Activated CD4-positive, alpha-beta memory T cell treated with anti-CD3 and anti-CD28 coated beads, Interleukin-2, amount 10 ng/mL, durations not matched to agents 7 days and 5 days (primary cell): ENCODE measurements around the gene CALHM6. TPM values are rescaled to one million over a fixed set of nuclear protein-coding genes. Genes with fewer than 3 reads are reported as not detected.

Source experiments
- CTCF ChIA-PET: fragments of 350-600 bp; sonication (Branson Sonifier 250); formaldehyde crosslinking; loops from one replicate; lab custom pipeline; 2021; ENCODE audit warnings: antibody characterized with exemption, inconsistent platforms; lab: Charles Lee
- POLR2A ChIA-PET: fragments of 350-600 bp; sonication (Branson Sonifier 250); formaldehyde crosslinking; loops from one replicate; lab custom pipeline; 2021; ENCODE audit warnings: antibody characterized with exemption; lab: Charles Lee
- DNase-seq: peaks from one replicate; pipeline ENCODE4 v3.0.0-alpha.2; 2020
- H3K27ac Mint-ChIP-seq: one replicate; pipeline ENCODE4 v1.8.0; 2021; ENCODE audit warnings: mild to moderate bottlenecking, mixed read lengths
- H3K27me3 Mint-ChIP-seq: one replicate; pipeline ENCODE4 v1.8.0; 2021; ENCODE audit warnings: mixed read lengths
- H3K36me3 Mint-ChIP-seq: one replicate; pipeline ENCODE4 v1.8.0; 2021; ENCODE audit warnings: low read depth, mixed read lengths
- H3K4me1 Mint-ChIP-seq: one replicate; pipeline ENCODE4 v1.8.0; 2021; ENCODE audit warnings: mixed read lengths
- H3K4me3 Mint-ChIP-seq: one replicate; pipeline ENCODE4 v1.8.0; 2021; ENCODE audit warnings: mild to moderate bottlenecking, mixed read lengths
- H3K9me3 Mint-ChIP-seq: one replicate; pipeline ENCODE4 v1.8.0; 2021; ENCODE audit warnings: mixed read lengths
- total RNA-seq, 2 experiments: library from RNA; stranded (reverse); gene quantifications; one replicate each; pipeline ENCODE4 v1.2.3, GENCODE V29; 2021

Gene CALHM6
- total RNA-seq, 2 experiments from 2014 or later: 11.2 to 13.1 TPM

DNA sequence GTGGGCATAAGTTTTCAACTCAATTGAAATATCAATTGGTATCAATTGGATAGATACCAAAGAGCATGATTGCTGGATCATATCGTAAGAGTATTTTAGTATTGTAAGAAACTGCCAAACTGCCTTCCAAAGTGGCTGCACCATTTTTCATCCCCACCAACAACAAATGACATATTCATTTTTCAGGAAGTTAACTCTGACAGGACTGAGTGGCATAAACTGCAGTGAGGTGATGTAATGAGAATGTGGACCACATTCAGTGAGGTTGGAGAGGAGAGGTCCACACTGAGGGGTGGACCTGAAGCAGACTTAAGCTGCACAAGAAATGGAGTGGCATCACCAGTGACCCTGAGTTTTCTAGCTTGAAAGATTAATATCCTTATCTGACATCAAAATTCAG is 11.6 kb upstream of the CALHM6 start:
- DNase-seq: no peak
- H3K9me3 Mint-ChIP-seq: no peaks in the 10 kb centered on the region
- ChIA-PET POLR2A (no interaction called here), CTCF (no interaction called here)
- H3K4me3 Mint-ChIP-seq: no peak overlapping the region
- H3K27ac Mint-ChIP-seq: no peak overlapping the region
- H3K36me3 Mint-ChIP-seq: no peaks in the 10 kb centered on the region
- peaks cover 36% of the 10 kb centered on the region for H3K4me1 Mint-ChIP-seq
- H3K27me3 Mint-ChIP-seq: peaks cover 24% of the 10 kb centered on the region

GRCh38 chr6:116450185-116450710 is 10.9 kb upstream of the CALHM6 start:
- Mint-ChIP-seq H3K36me3 (no peaks in the 10 kb centered on the region), H3K9me3 (no peaks in the 10 kb centered on the region), H3K27ac (no peak overlapping the region), H3K4me3 (no peak overlapping the region), H3K27me3 (peaks cover 24% of the 10 kb centered on the region), H3K4me1 (peaks cover 30% of the 10 kb centered on the region)
- CTCF ChIA-PET: no interaction called here
- DNase-seq: no peak
- POLR2A ChIA-PET: no interaction called here

DNA sequence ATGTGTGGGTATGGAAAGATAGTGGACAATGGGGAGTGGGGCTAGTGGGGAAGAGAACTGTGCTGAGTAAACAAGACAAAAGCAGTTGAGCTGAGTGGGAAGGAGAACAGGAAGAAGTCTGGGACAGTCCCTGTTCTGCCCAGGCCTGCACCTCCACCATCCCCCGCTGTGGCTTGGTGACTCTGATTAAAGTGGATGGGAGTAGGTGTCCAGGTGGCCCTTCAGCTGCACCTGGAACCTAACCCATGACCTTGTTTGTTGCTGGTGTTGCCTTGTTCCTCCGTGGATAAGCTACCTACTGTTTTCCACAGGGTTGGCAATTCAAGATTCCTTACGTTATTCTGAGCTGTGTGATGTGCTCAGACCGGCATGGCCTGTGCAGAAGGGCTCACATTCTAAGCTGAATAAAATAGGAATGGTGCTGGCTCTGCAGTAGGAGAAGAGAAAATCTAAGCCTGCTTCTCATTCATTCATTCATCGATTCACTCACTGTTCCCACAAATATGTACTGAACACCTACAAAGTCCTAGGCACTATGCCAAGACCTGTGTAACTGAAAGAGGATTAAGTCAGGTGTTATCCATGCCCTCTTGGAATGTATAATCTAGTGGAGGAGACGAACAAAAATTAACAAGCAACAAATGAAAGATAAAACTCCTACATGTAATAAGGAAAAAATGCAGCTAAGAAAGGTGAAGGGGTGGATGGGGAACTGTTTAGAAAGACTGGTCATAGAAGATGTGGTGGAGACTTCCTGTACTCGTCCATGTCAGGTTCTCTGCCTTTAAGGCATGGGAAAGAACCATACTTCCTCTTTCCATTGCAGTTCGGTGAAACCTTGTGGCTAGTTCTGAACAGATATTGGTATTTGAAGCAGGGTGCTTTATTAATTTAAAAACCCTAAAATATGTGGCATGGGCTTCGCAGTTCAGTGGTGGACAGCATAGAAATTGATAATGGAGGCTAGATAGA is 10.1 kb upstream of the CALHM6 start:
- ChIA-PET POLR2A (no interaction called here), CTCF (interaction anchor here (0.9 kb wide), 1 partner anchor 112 kb away, joined by 3 read pairs; no protein-coding TSS in a partner anchor)
- Mint-ChIP-seq H3K4me3 (no peak overlapping the region), H3K36me3 (no peaks in the 10 kb centered on the region), H3K9me3 (no peaks in the 10 kb centered on the region), H3K27ac (no peak overlapping the region), H3K27me3 (peaks cover 24% of the 10 kb centered on the region), H3K4me1 (peaks cover 29% of the 10 kb centered on the region)
- no peak for DNase-seq

DNA sequence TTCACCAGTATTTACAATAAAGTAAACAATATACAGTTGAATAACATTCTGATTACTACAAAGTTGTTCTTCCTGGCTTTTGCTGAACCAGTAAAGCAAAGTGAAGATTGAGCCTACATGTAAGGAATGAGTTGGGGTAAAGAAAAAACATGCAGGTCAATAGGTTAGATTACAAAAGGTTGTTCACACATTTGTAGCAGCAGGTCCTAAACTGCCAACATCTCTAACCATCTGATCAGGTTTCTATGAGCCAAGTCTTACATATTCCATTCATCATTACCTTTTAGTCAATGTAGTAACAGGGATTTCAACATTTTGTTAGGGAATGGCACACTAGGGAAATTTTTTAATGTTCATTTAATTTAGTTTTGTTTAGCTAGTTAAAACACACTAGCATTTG is 9.3 kb upstream of the CALHM6 start:
- Mint-ChIP-seq H3K4me1 (peaks cover 33% of the 10 kb centered on the region), H3K27ac (no peak overlapping the region), H3K4me3 (no peak overlapping the region), H3K9me3 (no peaks in the 10 kb centered on the region), H3K36me3 (no peaks in the 10 kb centered on the region), H3K27me3 (peaks cover 24% of the 10 kb centered on the region)
- DNase-seq: no peak
- ChIA-PET POLR2A (interaction anchor here (0.7 kb wide), 1 partner anchor 9 kb away, joined by 3 read pairs; the partner anchor contains the start of gene CALHM6), CTCF (interaction anchor here (0.9 kb wide), 1 partner anchor 111 kb away, joined by 3 read pairs; no protein-coding TSS in a partner anchor)

- no peaks in the 10 kb centered on the region for H3K9me3 Mint-ChIP-seq
- peaks cover 34% of the 10 kb centered on the region for H3K4me1 Mint-ChIP-seq
- peaks cover 24% of the 10 kb centered on the region for H3K27me3 Mint-ChIP-seq
- no peak overlapping the region for H3K27ac Mint-ChIP-seq
- no peak for DNase-seq
- no peak overlapping the region for H3K4me3 Mint-ChIP-seq
- POLR2A ChIA-PET: interaction anchor here (0.7 kb wide), 1 partner anchor 9 kb away, joined by 3 read pairs; the partner anchor contains the start of gene CALHM6
- CTCF ChIA-PET: interaction anchor here (1.2 kb wide), 1 partner anchor 81 kb away, joined by 3 read pairs; no protein-coding TSS in a partner anchor
- no peaks in the 10 kb centered on the region for H3K36me3 Mint-ChIP-seq
Observed at GRCh38 chr6:116452531-116452930, 8.6 kb upstream of the CALHM6 start.

DNA sequence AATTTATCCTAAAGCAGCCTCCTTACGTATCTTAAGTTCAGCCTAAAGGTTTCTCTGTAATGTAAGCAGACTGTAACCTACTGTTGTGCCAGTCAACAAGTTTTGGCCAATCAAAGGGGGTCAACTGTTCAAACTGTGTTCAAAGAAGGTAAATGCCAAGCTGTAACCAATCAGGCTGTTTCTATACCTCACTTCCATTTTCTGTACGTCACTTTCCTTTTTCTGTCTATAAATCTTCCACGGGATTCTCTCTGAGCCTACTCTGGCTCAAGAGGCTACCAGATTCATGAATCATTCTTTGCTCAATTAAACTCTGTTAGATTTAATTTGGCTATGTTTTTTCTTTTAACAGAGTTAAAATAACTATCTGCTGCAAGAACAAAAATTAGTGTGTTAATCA is 5.1 kb upstream of the CALHM6 start:
- POLR2A ChIA-PET: no interaction called here
- Mint-ChIP-seq H3K36me3 (no peaks in the 10 kb centered on the region), H3K4me1 (peaks cover 43% of the 10 kb centered on the region), H3K4me3 (no peak overlapping the region), H3K27me3 (peaks cover 15% of the 10 kb centered on the region), H3K27ac (no peak overlapping the region), H3K9me3 (no peaks in the 10 kb centered on the region)
- CTCF ChIA-PET: no interaction called here
- no peak for DNase-seq

DNA sequence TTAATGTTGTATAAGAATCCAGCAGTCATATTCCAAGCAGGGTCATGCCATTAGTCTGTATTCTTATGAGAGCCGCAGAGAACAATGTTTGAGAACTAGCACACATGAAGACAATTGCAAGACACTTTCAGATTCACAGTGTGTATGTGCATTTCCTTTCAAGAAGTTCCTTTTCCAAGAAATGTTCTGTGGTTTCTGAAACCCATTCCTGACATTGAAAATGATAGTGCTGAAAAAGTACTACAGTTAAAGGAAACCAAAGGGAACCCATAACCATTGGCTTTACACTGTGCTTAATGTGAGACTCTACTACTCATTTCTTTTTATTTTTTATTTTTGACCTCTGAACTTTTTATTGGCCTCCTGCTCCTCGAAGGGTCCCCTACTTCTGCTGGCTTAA is 4.2 kb upstream of the CALHM6 start:
- H3K36me3 Mint-ChIP-seq: no peaks in the 10 kb centered on the region
- H3K27me3 Mint-ChIP-seq: peaks cover 20% of the 10 kb centered on the region
- H3K4me3 Mint-ChIP-seq: no peak overlapping the region
- CTCF ChIA-PET: interaction anchor here (1.2 kb wide), 1 partner anchor 12 kb away, joined by 3 read pairs; no protein-coding TSS in a partner anchor
- H3K4me1 Mint-ChIP-seq: peaks cover 46% of the 10 kb centered on the region
- DNase-seq: no peak
- no peaks in the 10 kb centered on the region for H3K9me3 Mint-ChIP-seq
- POLR2A ChIA-PET: no interaction called here
- no peak overlapping the region for H3K27ac Mint-ChIP-seq

- Mint-ChIP-seq H3K4me3 (no peak overlapping the region), H3K9me3 (no peaks in the 10 kb centered on the region), H3K27ac (no peak overlapping the region), H3K27me3 (peaks cover 30% of the 10 kb centered on the region), H3K36me3 (peaks cover 8% of the 10 kb centered on the region), H3K4me1 (peaks cover 56% of the 10 kb centered on the region)
- ChIA-PET POLR2A (interaction anchor here (0.9 kb wide), 1 partner anchor 113 kb away, joined by 4 read pairs; the partner anchor contains the start of gene RWDD1), CTCF (interaction anchor here (1.2 kb wide), 1 partner anchor 14 kb away, joined by 3 read pairs; no protein-coding TSS in a partner anchor)
- DNase-seq: no peak
Observed at GRCh38 chr6:116458264-116458663, 2.9 kb upstream of the CALHM6 start.

GRCh38 chr6:116459927-116460326 is 1.2 kb upstream of the CALHM6 start:
- H3K36me3 Mint-ChIP-seq: peaks cover 9% of the 10 kb centered on the region
- no peak for DNase-seq
- no peak overlapping the region for H3K27ac Mint-ChIP-seq
- no peaks in the 10 kb centered on the region for H3K9me3 Mint-ChIP-seq
- H3K27me3 Mint-ChIP-seq: peaks cover 29% of the 10 kb centered on the region
- CTCF ChIA-PET: no interaction called here
- POLR2A ChIA-PET: no interaction called here
- H3K4me3 Mint-ChIP-seq: no peak overlapping the region
- H3K4me1 Mint-ChIP-seq: peaks cover 66% of the 10 kb centered on the region

DNA sequence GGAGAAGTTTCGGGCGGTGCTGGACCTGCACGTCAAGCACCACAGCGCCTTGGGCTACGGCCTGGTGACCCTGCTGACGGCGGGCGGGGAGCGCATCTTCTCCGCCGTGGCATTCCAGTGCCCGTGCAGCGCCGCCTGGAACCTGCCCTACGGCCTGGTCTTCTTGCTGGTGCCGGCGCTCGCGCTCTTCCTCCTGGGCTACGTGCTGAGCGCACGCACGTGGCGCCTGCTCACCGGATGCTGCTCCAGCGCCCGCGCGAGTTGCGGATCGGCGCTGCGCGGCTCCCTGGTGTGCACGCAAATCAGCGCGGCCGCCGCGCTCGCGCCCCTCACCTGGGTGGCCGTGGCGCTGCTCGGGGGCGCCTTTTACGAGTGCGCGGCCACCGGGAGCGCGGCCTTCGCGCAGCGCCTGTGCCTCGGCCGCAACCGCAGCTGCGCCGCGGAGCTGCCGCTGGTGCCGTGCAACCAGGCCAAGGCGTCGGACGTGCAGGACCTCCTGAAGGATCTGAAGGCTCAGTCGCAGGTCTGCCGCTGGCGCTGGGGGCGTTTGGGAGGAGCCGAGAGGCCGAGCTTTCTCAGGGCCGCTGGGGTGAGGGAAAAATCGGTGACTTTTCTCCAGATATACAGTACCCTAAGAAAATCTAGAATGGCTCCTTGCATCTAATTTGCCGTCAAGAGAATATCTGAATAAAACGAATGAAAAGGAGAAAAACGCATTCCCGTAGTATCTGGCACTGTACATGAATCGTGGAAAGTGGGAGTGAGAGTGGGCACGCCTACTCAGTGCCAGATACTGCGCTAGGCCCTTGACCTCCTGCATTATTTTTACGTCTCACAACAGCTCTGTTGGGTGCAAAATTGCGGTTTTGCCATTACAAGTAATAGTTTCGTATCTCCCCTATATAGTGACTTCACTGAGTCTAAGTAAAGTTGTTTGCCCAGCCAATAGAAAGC is 1.0 kb downstream of the CALHM6 start:
- POLR2A ChIA-PET: interaction anchor here (1.0 to 1.1 kb wide), 2 partner anchors 10 to 362 kb away, joined by 3 read pairs; partner anchors contain the start of gene NT5DC1
- CTCF ChIA-PET: no interaction called here
- H3K4me3 Mint-ChIP-seq: peak overlapping the region; percentile 62
- H3K4me1 Mint-ChIP-seq: peaks cover 68% of the 10 kb centered on the region
- peaks cover 31% of the 10 kb centered on the region for H3K27me3 Mint-ChIP-seq
- H3K9me3 Mint-ChIP-seq: no peaks in the 10 kb centered on the region
- peaks cover 9% of the 10 kb centered on the region for H3K36me3 Mint-ChIP-seq
- DNase-seq: peak; percentile 63
- no peak overlapping the region for H3K27ac Mint-ChIP-seq

GRCh38 chr6:116463301-116463700 is 2.1 kb downstream of the CALHM6 start:
- Mint-ChIP-seq H3K4me1 (peaks cover 64% of the 10 kb centered on the region), H3K27me3 (peaks cover 33% of the 10 kb centered on the region), H3K36me3 (peaks cover 9% of the 10 kb centered on the region), H3K27ac (no peak overlapping the region), H3K4me3 (no peak overlapping the region), H3K9me3 (no peaks in the 10 kb centered on the region)
- ChIA-PET CTCF (interaction anchor here (1.0 kb wide), 1 partner anchor 170 kb away, joined by 3 read pairs; no protein-coding TSS in a partner anchor), POLR2A (no interaction called here)
- DNase-seq: no peak

GRCh38 chr6:116465246-116465645 is 4.1 kb downstream of the CALHM6 start:
- ChIA-PET CTCF (interaction anchor here (1.3 kb wide), 2 partner anchors 9 to 20 kb away, joined by 4 read pairs; no protein-coding TSS in a partner anchor), POLR2A (no interaction called here)
- peaks cover 36% of the 10 kb centered on the region for H3K27me3 Mint-ChIP-seq
- H3K36me3 Mint-ChIP-seq: peaks cover 9% of the 10 kb centered on the region
- no peaks in the 10 kb centered on the region for H3K9me3 Mint-ChIP-seq
- no peak overlapping the region for H3K4me3 Mint-ChIP-seq
- H3K4me1 Mint-ChIP-seq: peaks cover 50% of the 10 kb centered on the region
- no peak for DNase-seq
- no peak overlapping the region for H3K27ac Mint-ChIP-seq
